ENCODE results near the gene C16orf95.
"Not testable (repeated sequence)": the region's sequence is repeated elsewhere in the genome, so short reads cannot be mapped to it uniquely, and the experiment has no call there.

Gene C16orf95

DNA sequence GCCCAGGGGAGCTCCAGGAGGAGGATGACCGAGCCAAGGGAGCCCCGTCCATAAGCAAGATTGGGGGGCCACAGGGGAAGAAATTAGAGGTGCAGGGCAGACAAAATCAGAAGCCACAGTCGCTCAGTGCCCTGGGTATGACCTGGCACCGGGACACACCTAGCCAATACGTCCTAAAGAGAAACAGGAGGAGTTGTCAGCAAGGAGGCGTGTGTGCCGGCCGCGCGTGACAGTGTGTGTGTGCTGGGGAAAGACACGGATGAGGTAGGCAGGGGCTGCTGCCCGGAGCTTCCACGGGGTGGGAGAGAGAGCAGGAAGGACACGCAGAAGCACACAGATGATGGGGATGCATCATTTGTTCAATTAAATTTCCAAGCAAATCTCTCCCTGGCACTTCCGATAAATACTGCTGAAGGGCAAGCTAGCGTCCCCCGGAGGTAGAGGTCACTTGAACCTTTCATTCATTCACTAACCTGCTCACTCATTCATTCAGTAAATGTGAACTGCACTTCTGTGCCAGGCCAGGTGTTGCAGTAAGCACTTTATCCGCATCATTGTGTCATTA, 38.0 kb downstream of the C16orf95 start:
- no peak for DNase-seq

GRCh38 chr16:87278191-87279093, 38.8 kb downstream of the C16orf95 start:
- DNase-seq = peak; percentile 68

DNA sequence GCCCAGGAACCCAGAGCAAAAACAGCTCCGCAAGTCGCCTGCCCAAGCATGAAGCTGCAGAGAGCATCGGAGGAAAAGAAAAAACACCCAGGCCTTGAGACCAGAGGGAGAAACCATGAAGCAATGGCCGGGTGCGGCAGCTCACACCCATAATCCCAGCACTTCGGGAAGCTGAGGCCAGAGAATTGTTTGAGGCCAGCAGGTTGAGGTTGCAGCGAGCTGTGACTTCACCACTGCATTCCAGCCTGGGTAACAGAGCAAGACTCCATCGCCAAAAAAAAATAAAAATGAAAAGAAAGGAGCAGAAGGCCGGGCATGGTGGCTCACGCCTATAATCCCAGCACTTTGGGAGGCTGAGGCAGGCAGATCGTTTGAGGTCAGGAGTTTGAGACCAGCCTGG, 40.3 kb downstream of the C16orf95 start:
- DNase-seq = no peak

GRCh38 chr16:87276091-87276701, 41.0 kb downstream of the C16orf95 start:
- no peak for DNase-seq

DNA sequence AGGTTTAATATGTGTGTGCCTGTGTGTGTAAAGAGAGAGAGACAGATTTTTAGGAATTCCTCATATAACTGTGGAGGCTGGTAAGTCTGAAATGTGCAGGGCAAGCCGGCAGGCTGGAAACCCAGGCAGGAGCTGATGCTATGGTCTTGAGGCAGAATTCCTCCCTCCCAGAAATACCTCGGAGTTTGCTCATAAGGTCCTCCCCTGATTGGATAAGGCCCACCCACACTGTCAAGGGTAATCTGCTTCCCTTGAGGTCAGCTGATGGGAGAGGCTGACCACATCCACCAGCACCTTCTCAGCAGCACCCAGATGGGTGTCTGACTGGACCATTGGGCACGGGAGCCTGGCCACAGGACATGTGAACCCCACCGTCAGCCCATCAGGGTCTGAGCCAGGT, 42.4 kb downstream of the C16orf95 start:
- no peak for DNase-seq

GRCh38 chr16:87273471-87274030, 43.6 kb downstream of the C16orf95 start:
- DNase-seq = no peak

- DNase-seq = no peak
These were observed 45.9 kb downstream of the C16orf95 start for GRCh38 chr16:87271256-87271655.

- DNase-seq = no peak
These were observed 49.6 kb downstream of the C16orf95 start for GRCh38 chr16:87267566-87267965.

DNA sequence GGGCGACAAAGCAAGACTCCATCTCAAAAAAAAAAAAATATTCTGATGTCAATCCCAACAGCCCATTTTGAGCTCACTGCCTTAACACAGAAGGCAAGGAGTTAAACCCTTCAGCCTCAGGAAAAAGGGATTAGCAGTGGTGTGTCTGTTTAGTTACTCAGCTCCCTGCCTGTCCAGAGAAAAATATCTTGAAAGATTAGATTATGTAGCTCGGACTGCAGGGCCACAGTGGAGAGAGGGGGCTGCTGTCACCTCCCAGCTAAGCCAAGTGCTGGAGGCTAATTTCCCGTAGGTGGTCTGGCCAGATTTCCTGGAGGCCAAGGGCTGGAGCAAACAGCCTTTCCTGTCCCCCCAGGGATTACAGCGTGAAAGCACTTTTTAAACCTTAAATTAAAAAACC, 50.3 kb downstream of the C16orf95 start:
- DNase-seq = no peak

GRCh38 chr16:87265261-87265660, 51.9 kb downstream of the C16orf95 start:
- no peak for DNase-seq

- DNase-seq = no peak
These were observed 52.6 kb downstream of the C16orf95 start for GRCh38 chr16:87264634-87265033.

- no peak for DNase-seq
These were observed 53.7 kb downstream of the C16orf95 start for GRCh38 chr16:87263418-87264052.

DNA sequence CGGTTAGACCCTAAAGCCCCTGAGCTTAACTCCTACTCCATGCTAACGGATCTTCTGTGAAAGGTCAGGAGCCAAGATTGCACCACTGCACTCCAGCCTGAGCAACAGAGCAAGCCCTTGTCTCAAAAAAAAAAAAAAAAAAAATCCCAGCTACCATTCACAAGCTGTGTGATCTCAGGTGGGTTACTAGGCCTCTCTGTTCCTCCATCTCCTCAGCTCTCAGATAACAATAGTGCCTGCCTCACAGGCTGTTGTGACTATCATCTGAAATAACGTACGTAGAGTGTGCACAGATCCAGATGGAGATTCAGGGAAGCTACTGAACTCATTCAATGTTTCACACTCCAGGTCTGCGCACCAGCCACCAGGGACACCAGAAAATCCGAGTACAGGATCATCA, 57.8 kb downstream of the C16orf95 start:
- DNase-seq = no peak

GRCh38 chr16:87258653-87259052, 58.5 kb downstream of the C16orf95 start:
- not testable (repeated sequence) for DNase-seq

- no peak for DNase-seq
These were observed 61.3 kb downstream of the C16orf95 start for GRCh38 chr16:87255866-87256265.

- no peak for DNase-seq
These were observed 62.5 kb downstream of the C16orf95 start for GRCh38 chr16:87254734-87255133.

GRCh38 chr16:87254296-87254695, 62.9 kb downstream of the C16orf95 start:
- no peak for DNase-seq

- DNase-seq = no peak
These were observed 63.7 kb downstream of the C16orf95 start for GRCh38 chr16:87253536-87253935.
